PC-9 (cell line): ENCODE results near the gene C12orf60.

Experiments used
- EZH2 ChIP-seq: fragments of 200-600 bp; sonication (generic); IDR thresholded peaks from 2 replicates; pipeline ENCODE4 v1.8.0; 2017; ENCODE audit warnings: antibody characterized with exemption, low read depth
- TF ChIP-seq, protein P1 (sequence below): fragments of 200-600 bp; sonication (generic); conservative IDR thresholded peaks from 2 replicates; pipeline ENCODE4 v1.6.1; 2017; ENCODE audit warnings: mixed run types, antibody characterized with exemption, mild to moderate bottlenecking, moderate library complexity

DNA sequence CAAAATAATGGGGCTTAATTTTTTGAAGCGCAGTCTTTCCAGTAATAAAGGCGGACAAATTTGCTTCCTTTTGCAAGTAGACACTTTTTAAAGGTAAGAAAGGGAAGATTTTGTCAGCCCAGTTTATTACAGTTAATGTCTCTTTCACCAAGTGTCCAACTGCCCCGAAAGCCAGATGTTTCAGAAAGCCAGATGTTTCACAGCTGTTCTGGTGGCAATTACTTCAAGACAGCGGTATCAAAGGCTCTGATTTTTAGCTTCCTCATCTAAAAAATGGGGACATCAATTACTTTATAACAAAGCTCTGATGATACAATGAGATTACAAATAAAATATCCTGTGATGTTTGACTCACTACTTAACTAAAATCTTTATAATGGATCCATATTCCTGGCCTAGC lies 1.2 kb upstream of the C12orf60 start:
- TF ChIP-seq, protein P1, sequence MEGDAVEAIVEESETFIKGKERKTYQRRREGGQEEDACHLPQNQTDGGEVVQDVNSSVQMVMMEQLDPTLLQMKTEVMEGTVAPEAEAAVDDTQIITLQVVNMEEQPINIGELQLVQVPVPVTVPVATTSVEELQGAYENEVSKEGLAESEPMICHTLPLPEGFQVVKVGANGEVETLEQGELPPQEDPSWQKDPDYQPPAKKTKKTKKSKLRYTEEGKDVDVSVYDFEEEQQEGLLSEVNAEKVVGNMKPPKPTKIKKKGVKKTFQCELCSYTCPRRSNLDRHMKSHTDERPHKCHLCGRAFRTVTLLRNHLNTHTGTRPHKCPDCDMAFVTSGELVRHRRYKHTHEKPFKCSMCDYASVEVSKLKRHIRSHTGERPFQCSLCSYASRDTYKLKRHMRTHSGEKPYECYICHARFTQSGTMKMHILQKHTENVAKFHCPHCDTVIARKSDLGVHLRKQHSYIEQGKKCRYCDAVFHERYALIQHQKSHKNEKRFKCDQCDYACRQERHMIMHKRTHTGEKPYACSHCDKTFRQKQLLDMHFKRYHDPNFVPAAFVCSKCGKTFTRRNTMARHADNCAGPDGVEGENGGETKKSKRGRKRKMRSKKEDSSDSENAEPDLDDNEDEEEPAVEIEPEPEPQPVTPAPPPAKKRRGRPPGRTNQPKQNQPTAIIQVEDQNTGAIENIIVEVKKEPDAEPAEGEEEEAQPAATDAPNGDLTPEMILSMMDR = no peak
- no peak for TF ChIP-seq EZH2
